ENCODE results near the gene CCNL1. TPM values are rescaled to one million over a fixed set of nuclear protein-coding genes. Genes with fewer than 3 reads are reported as not detected.

The CCNL1 gene
- total RNA-seq, 3 donors from 2014 or later (not counting 1 experiment from before 2014, with no cell fraction given) = 1,104 to 1,331 (median 1,220) TPM

DNA sequence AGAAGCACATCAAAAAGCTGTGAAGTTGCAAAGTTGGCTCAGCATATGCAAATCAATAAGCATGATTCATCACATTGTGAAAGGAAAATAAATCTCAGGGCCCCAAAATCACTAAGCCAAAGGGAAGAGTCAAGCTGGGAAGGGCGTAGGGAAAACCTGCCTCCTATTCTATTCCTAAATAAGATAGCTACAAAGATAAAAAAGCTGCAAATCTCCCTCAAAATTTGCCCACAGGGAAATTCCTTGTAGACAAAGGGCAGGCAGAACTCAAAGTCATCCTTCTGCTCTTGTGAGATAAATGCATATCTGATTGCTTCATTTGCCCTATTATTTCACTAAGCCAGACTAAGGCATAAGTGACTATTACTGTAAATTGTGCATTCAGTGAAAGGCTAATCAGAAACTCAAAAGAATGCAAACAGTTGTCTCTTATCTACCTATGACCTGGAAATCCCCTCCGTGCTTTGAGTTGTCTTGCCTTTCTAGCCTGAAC, 30.5 kb upstream of the CCNL1 start:
- H3K36me3 Mint-ChIP-seq = peaks cover 78% of the 10 kb centered on the region
- H3K4me3 ChIP-seq (ENCODE audit: low read length) = no peak overlapping the region
- H3K4me3 Mint-ChIP-seq = no peak overlapping the region
- peaks cover 21 to 42% of the 10 kb centered on the region in 2 donors for H3K9me3 Mint-ChIP-seq
- H3K27me3 ChIP-seq (ENCODE audit: control insufficient read depth, insufficient read depth, low read length) = no peaks in the 10 kb centered on the region
- no peak overlapping the region for H3K27ac Mint-ChIP-seq
- ATAC-seq (no peak), DNase-seq (no peak)
- no peak overlapping the region for H3K27ac ChIP-seq (ENCODE audit: low read length)
- TF ChIP-seq, protein P1, sequence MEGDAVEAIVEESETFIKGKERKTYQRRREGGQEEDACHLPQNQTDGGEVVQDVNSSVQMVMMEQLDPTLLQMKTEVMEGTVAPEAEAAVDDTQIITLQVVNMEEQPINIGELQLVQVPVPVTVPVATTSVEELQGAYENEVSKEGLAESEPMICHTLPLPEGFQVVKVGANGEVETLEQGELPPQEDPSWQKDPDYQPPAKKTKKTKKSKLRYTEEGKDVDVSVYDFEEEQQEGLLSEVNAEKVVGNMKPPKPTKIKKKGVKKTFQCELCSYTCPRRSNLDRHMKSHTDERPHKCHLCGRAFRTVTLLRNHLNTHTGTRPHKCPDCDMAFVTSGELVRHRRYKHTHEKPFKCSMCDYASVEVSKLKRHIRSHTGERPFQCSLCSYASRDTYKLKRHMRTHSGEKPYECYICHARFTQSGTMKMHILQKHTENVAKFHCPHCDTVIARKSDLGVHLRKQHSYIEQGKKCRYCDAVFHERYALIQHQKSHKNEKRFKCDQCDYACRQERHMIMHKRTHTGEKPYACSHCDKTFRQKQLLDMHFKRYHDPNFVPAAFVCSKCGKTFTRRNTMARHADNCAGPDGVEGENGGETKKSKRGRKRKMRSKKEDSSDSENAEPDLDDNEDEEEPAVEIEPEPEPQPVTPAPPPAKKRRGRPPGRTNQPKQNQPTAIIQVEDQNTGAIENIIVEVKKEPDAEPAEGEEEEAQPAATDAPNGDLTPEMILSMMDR (IDR thresholded peaks at IDR 0.05) = no peak
- peaks cover 37% of the 10 kb centered on the region for H3K9me3 ChIP-seq (ENCODE audit: control insufficient read depth, insufficient read depth, low read length)
- intact Hi-C loops (cut with micrococcal nuclease) = no loop called here
- 100% methylated on average over 1 of the region's 2 CpGs for WGBS (ENCODE audit: insufficient coverage)
- H3K27me3 Mint-ChIP-seq (ENCODE audit: low read depth in 2 of 2) = peaks cover 0 to 3% of the 10 kb centered on the region in 2 donors
- peaks cover 7% of the 10 kb centered on the region for H3K36me3 ChIP-seq (ENCODE audit: control insufficient read depth, insufficient read depth, low read length)
- H3K4me1 Mint-ChIP-seq = no peaks in the 10 kb centered on the region
- H3K4me1 ChIP-seq (ENCODE audit: control insufficient read depth, insufficient read depth, low read length) = no peaks in the 10 kb centered on the region

GRCh38 chr3:157188391-157188790, 28.4 kb upstream of the CCNL1 start:
- no peaks in the 10 kb centered on the region for H3K4me1 ChIP-seq (ENCODE audit: control insufficient read depth, insufficient read depth, low read length)
- Mint-ChIP-seq H3K4me1 (no peaks in the 10 kb centered on the region), H3K27me3 (ENCODE audit: low read depth in 2 of 2) (no peaks in the 10 kb centered on the region), H3K36me3 (peaks cover 72% of the 10 kb centered on the region), H3K9me3 (peaks cover 22 to 44% of the 10 kb centered on the region in 2 donors), H3K4me3 (no peak overlapping the region), H3K27ac (no peak overlapping the region)
- TF ChIP-seq, protein P1 (IDR thresholded peaks at IDR 0.05) = no peak
- DNase-seq (no peak), ATAC-seq (no peak)
- H3K27ac ChIP-seq (ENCODE audit: low read length) = no peak overlapping the region
- H3K27me3 ChIP-seq (ENCODE audit: control insufficient read depth, insufficient read depth, low read length) = no peaks in the 10 kb centered on the region
- H3K36me3 ChIP-seq (ENCODE audit: control insufficient read depth, insufficient read depth, low read length) = peaks cover 9% of the 10 kb centered on the region
- no peak overlapping the region for H3K4me3 ChIP-seq (ENCODE audit: low read length)
- intact Hi-C loops (cut with micrococcal nuclease) = no loop called here
- H3K9me3 ChIP-seq (ENCODE audit: control insufficient read depth, insufficient read depth, low read length) = peaks cover 45% of the 10 kb centered on the region

GRCh38 chr3:157182879-157183278, 22.9 kb upstream of the CCNL1 start:
- H3K4me1 Mint-ChIP-seq = no peaks in the 10 kb centered on the region
- 93% methylated on average over 3 of the region's 3 CpGs for WGBS (ENCODE audit: insufficient coverage)
- no peaks in the 10 kb centered on the region for H3K4me1 ChIP-seq (ENCODE audit: control insufficient read depth, insufficient read depth, low read length)
- peaks cover 10 to 23% of the 10 kb centered on the region in 2 donors for H3K9me3 Mint-ChIP-seq
- DNase-seq = no peak
- no peak overlapping the region for H3K4me3 Mint-ChIP-seq
- no peak overlapping the region for H3K27ac ChIP-seq (ENCODE audit: low read length)
- no peak overlapping the region for H3K27ac Mint-ChIP-seq
- intact Hi-C loops (cut with micrococcal nuclease) = no loop called here
- peaks cover 9% of the 10 kb centered on the region for H3K36me3 ChIP-seq (ENCODE audit: control insufficient read depth, insufficient read depth, low read length)
- TF ChIP-seq, protein P1 (IDR thresholded peaks at IDR 0.05) = no peak
- no peak overlapping the region for H3K4me3 ChIP-seq (ENCODE audit: low read length)
- no peaks in the 10 kb centered on the region for H3K27me3 Mint-ChIP-seq (ENCODE audit: low read depth in 2 of 2)
- H3K36me3 Mint-ChIP-seq = peaks cover 37% of the 10 kb centered on the region
- no peak for ATAC-seq
- peaks cover 28% of the 10 kb centered on the region for H3K9me3 ChIP-seq (ENCODE audit: control insufficient read depth, insufficient read depth, low read length)
- no peaks in the 10 kb centered on the region for H3K27me3 ChIP-seq (ENCODE audit: control insufficient read depth, insufficient read depth, low read length)

DNA sequence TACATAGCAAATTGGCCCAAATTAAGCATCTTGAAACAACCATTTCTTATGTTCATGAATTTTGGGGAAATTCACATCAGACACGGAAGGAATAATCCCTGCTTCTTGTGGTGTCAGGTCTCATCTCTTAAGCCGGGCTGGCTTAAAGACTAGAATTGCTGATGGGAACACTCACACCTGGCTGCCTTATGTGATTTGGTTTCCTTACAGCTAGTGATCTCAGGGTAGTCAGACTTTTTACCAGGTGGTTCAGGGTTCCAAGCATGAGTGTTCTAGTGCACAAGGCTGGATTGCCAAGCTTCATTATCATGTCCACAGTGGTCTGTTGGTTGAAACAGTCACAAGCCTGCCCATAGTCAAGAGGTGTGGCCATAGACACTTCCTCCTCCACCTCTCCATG, 20.3 kb upstream of the CCNL1 start:
- no peak overlapping the region for H3K4me3 ChIP-seq (ENCODE audit: low read length)
- no peak overlapping the region for H3K27ac ChIP-seq (ENCODE audit: low read length)
- 91% methylated on average over 2 of the region's 2 CpGs for WGBS (ENCODE audit: insufficient coverage)

More for the DNA sequence above, 20.3 kb upstream of the CCNL1 start:
- H3K27me3 ChIP-seq (ENCODE audit: control insufficient read depth, insufficient read depth, low read length) = no peaks in the 10 kb centered on the region
- no peak overlapping the region for H3K4me3 Mint-ChIP-seq
- H3K36me3 Mint-ChIP-seq = peaks cover 20% of the 10 kb centered on the region
- peaks cover 2% of the 10 kb centered on the region for H3K36me3 ChIP-seq (ENCODE audit: control insufficient read depth, insufficient read depth, low read length)
- H3K9me3 Mint-ChIP-seq = peaks cover 8 to 12% of the 10 kb centered on the region in 2 donors
- DNase-seq (no peak), ATAC-seq (no peak)
- H3K4me1 ChIP-seq (ENCODE audit: control insufficient read depth, insufficient read depth, low read length) = peaks cover 4% of the 10 kb centered on the region
- no peaks in the 10 kb centered on the region for H3K27me3 Mint-ChIP-seq (ENCODE audit: low read depth in 2 of 2)
- intact Hi-C loops (cut with micrococcal nuclease) = no loop called here
- H3K27ac Mint-ChIP-seq = no peak overlapping the region
- TF ChIP-seq, protein P1 (IDR thresholded peaks at IDR 0.05) = no peak
- peaks cover 10 to 15% of the 10 kb centered on the region in 2 donors for H3K4me1 Mint-ChIP-seq
- H3K9me3 ChIP-seq (ENCODE audit: control insufficient read depth, insufficient read depth, low read length) = peaks cover 6% of the 10 kb centered on the region

All from natural killer cell (primary cell).